Measurements from ENCODE around the gene BORA.
"Not testable (repeated sequence)": the region's sequence is repeated elsewhere in the genome, so short reads cannot be mapped to it uniquely, and the experiment has no call there.

BORA gene

GRCh38 chr13:72693832-72694231 is 33.9 kb upstream of the BORA start:
- H3K4me3 ChIP-seq (ENCODE audit: low read depth, low read length), result no peak overlapping the region
- DNase-seq (ENCODE audit: low read depth), result no peak
- in situ Hi-C loops (cut with HindIII; ENCODE audit: low sequenced_read_pairs), result loop anchor here (25.0 kb wide), 1 partner anchor 1732 kb away; no protein-coding TSS in a partner anchor
- no peak for TF ChIP-seq CTCF (IDR thresholded peaks at IDR 0.05; ENCODE audit: low read depth, low read length, missing control alignments)

GRCh38 chr13:72694314-72694713 is 33.4 kb upstream of the BORA start:
- no peak for TF ChIP-seq CTCF (IDR thresholded peaks at IDR 0.05; ENCODE audit: low read depth, low read length, missing control alignments)
- H3K4me3 ChIP-seq (ENCODE audit: low read depth, low read length), result no peak overlapping the region
- DNase-seq (ENCODE audit: low read depth), result no peak
- in situ Hi-C loops (cut with HindIII; ENCODE audit: low sequenced_read_pairs), result loop anchor here (25.0 kb wide), 1 partner anchor 1732 kb away; no protein-coding TSS in a partner anchor

GRCh38 chr13:72696579-72696978 is 31.1 kb upstream of the BORA start:
- in situ Hi-C loops (cut with HindIII; ENCODE audit: low sequenced_read_pairs), result loop anchor here (25.0 kb wide), 1 partner anchor 1734 kb away; no protein-coding TSS in a partner anchor
- H3K4me3 ChIP-seq (ENCODE audit: low read depth, low read length), result no peak overlapping the region
- TF ChIP-seq CTCF (IDR thresholded peaks at IDR 0.05; ENCODE audit: low read depth, low read length, missing control alignments), result no peak
- peak; percentile 26 for DNase-seq (ENCODE audit: low read depth)

GRCh38 chr13:72698164-72698563 is 29.6 kb upstream of the BORA start:
- no peak for DNase-seq (ENCODE audit: low read depth)
- no peak overlapping the region for H3K4me3 ChIP-seq (ENCODE audit: low read depth, low read length)
- in situ Hi-C loops (cut with HindIII; ENCODE audit: low sequenced_read_pairs), result loop anchor here (25.0 kb wide), 1 partner anchor 1736 kb away; no protein-coding TSS in a partner anchor
- no peak for TF ChIP-seq CTCF (IDR thresholded peaks at IDR 0.05; ENCODE audit: low read depth, low read length, missing control alignments)

GRCh38 chr13:72700509-72700908 is 27.2 kb upstream of the BORA start:
- in situ Hi-C loops (cut with HindIII; ENCODE audit: low sequenced_read_pairs), result no loop called here
- no peak overlapping the region for H3K4me3 ChIP-seq (ENCODE audit: low read depth, low read length)
- DNase-seq (ENCODE audit: low read depth), result no peak
- no peak for TF ChIP-seq CTCF (IDR thresholded peaks at IDR 0.05; ENCODE audit: low read depth, low read length, missing control alignments)

GRCh38 chr13:72716776-72717175 is 10.9 kb upstream of the BORA start:
- in situ Hi-C loops (cut with HindIII; ENCODE audit: low sequenced_read_pairs), result no loop called here
- no peak for TF ChIP-seq CTCF (IDR thresholded peaks at IDR 0.05; ENCODE audit: low read depth, low read length, missing control alignments)
- no peak for DNase-seq (ENCODE audit: low read depth)
- no peak overlapping the region for H3K4me3 ChIP-seq (ENCODE audit: low read depth, low read length)

GRCh38 chr13:72726185-72726584 is 1.5 kb upstream of the BORA start:
- in situ Hi-C loops (cut with HindIII; ENCODE audit: low sequenced_read_pairs); DNase-seq (ENCODE audit: low read depth): not testable (repeated sequence)
- peak overlapping the region; percentile 93 for H3K4me3 ChIP-seq (ENCODE audit: low read depth, low read length)

Measured in astrocyte of the cerebellum (primary cell).